HL-60/S4 (cell line): ENCODE results near the gene RGPD6.
"Not testable (repeated sequence)": the region's sequence is repeated elsewhere in the genome, so short reads cannot be mapped to it uniquely, and the experiment has no call there.

Source experiments
- in situ Hi-C: fragments of 300-500 bp; cut with MboI; formaldehyde crosslinking; loops from 2 replicates; pipeline ENCODE4 v1.14.3; 2022; ENCODE audit warnings: low sequenced_read_pairs

The RGPD6 gene

GRCh38 chr2:110576763-110577416, at the start of gene RGPD6:
Gene RGPD6 (minus strand): TSS chr2:110577222. CDS start chr2:110577024, 198 bp downstream.
- in situ Hi-C loops, result not testable (repeated sequence)

- in situ Hi-C loops, result not testable (repeated sequence)
These were observed 42.4 kb upstream of the RGPD6 start for GRCh38 chr2:110619326-110619939.

GRCh38 chr2:110613927-110614326, 36.9 kb upstream of the RGPD6 start:
- in situ Hi-C loops, result not testable (repeated sequence)

- in situ Hi-C loops, result not testable (repeated sequence)
These were observed 33.7 kb upstream of the RGPD6 start for GRCh38 chr2:110610613-110611250.

GRCh38 chr2:110609843-110610612, 33.0 kb upstream of the RGPD6 start:
- in situ Hi-C loops, result not testable (repeated sequence)

- in situ Hi-C loops, result not testable (repeated sequence)
These were observed 31.9 kb upstream of the RGPD6 start for GRCh38 chr2:110608788-110609502.

- in situ Hi-C loops, result not testable (repeated sequence)
These were observed 28.0 kb upstream of the RGPD6 start for GRCh38 chr2:110605057-110605456.

- in situ Hi-C loops, result not testable (repeated sequence)
These were observed 27.0 kb upstream of the RGPD6 start for GRCh38 chr2:110603917-110604591.

GRCh38 chr2:110602139-110602538, 25.1 kb upstream of the RGPD6 start:
- in situ Hi-C loops, result not testable (repeated sequence)

GRCh38 chr2:110591973-110592372, 15.0 kb upstream of the RGPD6 start:
- in situ Hi-C loops, result not testable (repeated sequence)

GRCh38 chr2:110589677-110590330, 12.8 kb upstream of the RGPD6 start:
- in situ Hi-C loops, result not testable (repeated sequence)

GRCh38 chr2:110588520-110588919, 11.5 kb upstream of the RGPD6 start:
- in situ Hi-C loops, result not testable (repeated sequence)

- in situ Hi-C loops, result not testable (repeated sequence)
These were observed 2.4 kb upstream of the RGPD6 start for GRCh38 chr2:110579216-110579965.

GRCh38 chr2:110578429-110578828, 1.4 kb upstream of the RGPD6 start:
- in situ Hi-C loops, result not testable (repeated sequence)

- in situ Hi-C loops, result not testable (repeated sequence)
These were observed 77.2 kb downstream of the RGPD6 start for GRCh38 chr2:110499755-110500377.

- in situ Hi-C loops, result not testable (repeated sequence)
These were observed 81.0 kb downstream of the RGPD6 start for GRCh38 chr2:110496027-110496426.

GRCh38 chr2:110494488-110494887, 82.5 kb downstream of the RGPD6 start:
- in situ Hi-C loops, result not testable (repeated sequence)

- in situ Hi-C loops, result not testable (repeated sequence)
These were observed 88.0 kb downstream of the RGPD6 start for GRCh38 chr2:110488991-110489390.
